HS-27A (cell line): ENCODE measurements around the gene HTR1E.
A peak's percentile ranks its signal among the peaks of the same experiment; 100 is the strongest.
"Not testable (repeated sequence)": the region's sequence is repeated elsewhere in the genome, so short reads cannot be mapped to it uniquely, and the experiment has no call there.

Source experiments
- DNase-seq: peaks from one replicate; pipeline ENCODE4 v3.0.0-alpha.2; 2012; ENCODE audit warnings: low read depth, missing footprints

Gene HTR1E

DNA sequence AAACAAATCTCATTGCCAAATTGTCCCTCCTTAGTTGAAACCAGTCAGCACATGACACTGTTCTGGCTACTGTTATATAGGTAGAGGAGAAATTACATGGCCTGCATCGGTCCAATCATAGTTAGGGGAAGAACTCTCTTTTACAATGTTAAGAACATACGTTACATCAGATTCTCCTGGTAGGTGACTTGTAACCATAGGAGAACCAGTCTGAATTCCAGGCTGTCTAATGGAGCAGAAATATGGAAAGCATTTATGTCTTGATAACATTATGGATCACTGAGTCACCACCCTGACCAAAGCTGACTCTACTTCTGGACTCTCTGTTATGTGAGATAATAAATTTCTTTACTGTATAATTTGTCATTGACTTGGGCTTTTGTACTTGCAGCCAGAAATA is 40.9 kb downstream of the HTR1E start:
- no peak for DNase-seq

DNA sequence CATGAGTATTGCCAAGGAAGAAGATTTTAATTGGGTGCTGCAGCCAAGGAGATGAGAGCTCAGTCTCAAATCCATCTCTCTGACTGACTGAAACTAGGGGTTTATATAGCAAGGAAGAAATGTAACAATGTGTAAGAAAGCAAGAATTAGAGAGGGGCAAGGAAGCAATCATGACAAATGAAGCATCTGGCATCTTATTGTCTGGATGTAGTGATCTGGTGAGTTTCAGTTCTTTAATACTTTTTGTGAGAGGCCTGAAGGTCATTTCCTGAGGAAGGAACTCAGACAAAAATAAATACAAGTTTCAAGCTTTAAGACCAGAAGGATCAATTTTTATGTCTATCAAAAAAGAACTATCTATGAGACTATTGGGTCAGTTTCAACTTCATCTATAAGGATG is 64.2 kb downstream of the HTR1E start:
- no peak for DNase-seq

DNA sequence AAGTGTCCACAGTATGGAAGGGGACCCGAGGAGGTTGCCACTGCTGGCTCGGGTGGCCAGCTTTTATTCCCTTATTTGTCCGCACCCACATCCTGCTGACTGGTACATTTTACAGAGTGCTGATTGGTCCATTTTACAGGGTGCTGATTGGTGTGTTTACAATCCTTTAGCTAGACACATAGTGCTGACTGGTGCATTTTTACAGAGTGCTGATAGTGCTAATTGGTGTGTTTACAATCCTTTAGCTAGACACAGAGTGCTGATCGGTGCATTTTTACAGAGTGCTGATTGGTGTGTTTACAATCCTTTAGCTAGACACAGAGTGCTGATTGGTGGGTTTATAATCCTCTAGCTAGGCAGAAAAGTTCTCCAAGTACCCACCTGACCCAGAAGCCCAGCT is 65.1 kb downstream of the HTR1E start:
- DNase-seq: not testable (repeated sequence)

DNA sequence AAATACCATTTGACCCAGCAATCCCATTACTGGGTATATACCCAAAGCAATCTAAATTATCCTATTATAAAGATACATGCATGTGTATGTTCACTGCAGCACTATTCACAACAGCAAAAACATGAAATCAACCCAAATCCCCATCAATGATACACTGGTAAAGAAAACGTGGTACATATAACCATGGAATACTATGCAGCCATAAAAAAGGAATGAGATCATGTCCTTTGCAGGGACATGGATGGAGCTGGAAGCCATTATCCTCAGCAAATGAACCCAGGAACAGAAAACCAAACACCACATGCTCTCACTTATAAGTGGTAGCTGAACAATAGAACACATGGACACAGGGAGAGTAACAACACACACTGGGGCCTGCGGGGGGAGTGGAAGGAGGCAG is 69.2 kb downstream of the HTR1E start:
- DNase-seq: not testable (repeated sequence)

DNA sequence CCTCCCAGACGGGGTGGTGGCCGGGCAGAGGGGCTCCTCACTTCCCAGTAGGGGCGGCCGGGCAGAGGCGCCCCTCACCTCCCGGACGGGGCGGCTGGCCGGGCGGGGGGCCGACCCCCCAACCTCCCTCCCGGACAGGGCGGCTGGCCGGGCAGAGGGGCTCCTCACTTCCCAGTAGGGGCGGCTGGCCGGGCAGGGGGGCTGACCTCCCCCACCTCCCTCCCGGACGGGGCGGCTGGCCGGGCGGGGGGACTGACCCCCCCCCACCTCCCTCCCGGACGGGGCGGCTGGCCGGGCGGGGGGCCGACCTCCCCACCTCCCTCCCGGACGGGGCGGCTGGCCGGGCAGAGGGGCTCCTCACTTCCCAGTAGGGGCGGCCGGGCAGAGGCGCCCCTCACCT is 72.3 kb downstream of the HTR1E start:
- not testable (repeated sequence) for DNase-seq

DNA sequence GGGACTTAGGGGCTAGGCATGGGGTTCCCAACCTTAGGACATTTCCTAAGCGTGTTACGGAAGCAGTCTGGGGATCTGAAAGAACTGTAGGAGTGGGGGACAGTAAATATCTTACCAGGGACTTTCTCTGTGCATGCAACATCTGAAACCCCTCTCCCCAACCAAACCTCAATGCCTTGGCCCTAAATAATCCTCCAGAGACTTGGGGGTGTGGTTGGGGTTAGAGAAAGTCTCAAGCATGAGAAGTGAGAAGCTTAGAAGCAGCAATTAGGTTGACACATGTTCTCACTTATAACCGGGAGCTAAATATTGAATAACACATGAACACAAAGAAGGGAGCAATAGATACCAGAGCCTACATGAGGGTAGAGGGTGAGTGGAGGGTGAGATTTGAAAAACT is 74.7 kb downstream of the HTR1E start:
- no peak for DNase-seq

DNA sequence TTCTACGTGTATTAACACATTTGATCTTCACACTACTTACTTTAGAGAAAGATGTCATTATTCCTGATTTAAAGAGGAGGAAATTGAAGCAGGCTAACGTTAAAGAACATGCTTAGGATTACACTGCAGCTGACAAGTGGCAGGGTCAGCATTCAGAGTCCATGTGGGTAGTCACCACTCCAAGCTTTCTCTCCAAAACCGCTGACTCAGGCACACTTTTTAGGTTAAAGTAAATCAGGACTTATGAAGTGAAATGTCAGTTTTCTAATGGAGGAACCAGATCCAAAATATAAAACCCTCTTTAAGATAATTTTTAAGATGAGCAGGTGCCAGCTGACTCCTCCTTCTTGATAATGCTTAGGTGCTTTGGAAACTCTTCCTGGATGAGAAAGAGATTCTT is 75.4 kb downstream of the HTR1E start:
- no peak for DNase-seq

DNA sequence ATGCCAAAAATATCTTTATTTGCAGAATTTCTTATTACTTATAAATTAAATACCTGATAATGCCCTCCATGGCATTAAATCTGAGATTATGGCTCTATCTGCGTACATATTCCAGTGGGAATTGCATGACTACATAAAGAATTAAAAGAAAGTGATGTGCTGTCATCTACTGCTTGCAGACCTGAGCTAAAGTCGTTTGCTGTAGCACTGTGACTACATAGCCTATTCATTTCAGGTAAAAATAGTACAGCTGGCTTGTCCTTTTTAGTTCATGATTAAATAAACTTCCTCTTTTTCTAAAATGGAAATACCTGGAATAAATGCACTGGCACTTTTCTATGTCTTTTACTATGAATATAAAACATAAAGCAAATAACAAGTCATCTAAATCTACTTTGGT is 79.4 kb downstream of the HTR1E start:
- DNase-seq: no peak

DNA sequence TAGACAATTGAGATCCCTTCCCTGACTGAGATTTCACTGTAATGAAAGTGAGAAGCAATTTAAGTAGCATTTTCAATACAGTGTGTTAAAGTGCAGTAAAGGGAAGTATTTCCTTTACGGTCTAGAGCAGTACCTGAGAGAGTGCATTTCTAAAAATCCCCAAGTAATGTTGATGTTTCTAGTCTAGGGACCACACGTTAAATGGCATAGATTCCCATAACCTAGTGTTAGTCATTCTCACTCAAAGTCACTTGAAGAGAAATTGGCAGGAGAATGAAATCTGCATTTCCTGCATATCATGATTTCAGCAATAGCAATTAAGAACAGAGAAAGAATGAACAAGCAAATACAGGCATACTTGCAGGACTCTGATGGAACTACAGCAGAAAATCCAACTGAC is 89.7 kb downstream of the HTR1E start:
- DNase-seq: no peak

DNA sequence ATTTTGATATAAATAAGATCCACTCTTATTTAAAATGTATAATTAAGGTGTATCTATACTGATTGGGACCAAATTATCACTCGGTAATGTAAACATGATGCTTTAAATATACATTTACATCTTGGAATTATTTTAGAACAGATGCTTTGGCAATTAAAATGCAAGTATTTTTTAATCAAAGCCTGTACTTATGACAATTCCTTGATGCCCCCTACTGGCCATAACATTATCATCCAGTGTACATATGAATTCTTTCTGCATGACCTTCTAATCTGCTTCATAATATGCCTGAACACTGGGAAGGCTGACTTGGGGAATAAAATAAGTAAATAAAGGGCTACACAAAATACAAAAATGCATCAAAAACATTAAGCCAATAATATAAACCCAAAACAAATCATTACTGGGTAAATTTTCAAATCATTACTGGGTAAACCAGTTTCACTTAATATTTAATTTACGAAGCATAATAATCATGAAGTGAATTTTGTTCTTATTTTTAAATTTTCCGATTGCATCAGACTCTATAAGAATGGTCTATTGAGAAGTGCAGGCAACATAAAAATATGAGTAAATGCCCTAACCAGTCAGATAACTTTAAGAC is 92.5 kb downstream of the HTR1E start:
- DNase-seq: peak; percentile 9

DNA sequence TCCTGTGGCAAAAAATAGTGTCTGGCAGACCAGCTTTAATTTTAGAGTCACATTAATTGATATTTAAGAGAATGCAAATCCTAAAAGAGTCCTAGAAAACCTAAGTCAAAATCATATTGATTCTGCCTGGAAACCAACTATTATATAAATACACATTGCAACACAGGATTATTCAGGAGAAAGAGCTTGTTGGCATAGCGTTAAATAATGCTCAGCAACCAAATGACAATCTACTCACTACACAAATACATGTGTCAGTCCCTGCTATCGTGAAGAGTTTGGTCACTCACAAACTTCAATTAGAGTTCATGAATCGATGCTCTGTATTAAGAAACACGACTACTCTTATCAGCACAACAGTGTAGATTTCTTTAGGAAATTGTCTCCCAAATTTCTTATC is 103.4 kb downstream of the HTR1E start:
- no peak for DNase-seq

DNA sequence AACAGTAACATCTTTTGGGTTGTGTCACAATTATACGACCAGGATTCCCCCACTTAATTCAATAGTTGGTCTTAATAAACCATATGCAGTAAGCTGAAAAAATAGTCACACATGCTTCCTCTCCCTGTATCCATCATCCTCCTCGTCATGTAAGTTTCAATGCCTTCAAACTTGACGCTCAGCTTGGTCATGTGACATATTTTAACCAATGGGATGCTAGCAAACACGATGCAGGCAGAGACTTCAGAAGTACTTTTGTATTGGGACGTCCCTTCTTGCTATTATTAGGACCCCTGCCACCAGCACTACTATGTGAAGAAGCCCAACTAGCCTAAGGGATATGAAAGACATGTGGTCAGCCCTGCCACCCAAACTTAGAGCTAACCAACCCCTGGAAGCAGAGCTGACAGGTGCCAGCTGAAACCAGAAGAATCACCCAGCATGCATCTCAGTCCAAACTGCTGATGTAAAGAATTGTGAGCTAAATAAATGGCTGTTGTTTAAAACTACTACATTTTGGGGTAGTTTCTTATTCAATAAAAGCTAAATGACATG is 108.3 kb downstream of the HTR1E start:
- DNase-seq: peak; percentile 11

DNA sequence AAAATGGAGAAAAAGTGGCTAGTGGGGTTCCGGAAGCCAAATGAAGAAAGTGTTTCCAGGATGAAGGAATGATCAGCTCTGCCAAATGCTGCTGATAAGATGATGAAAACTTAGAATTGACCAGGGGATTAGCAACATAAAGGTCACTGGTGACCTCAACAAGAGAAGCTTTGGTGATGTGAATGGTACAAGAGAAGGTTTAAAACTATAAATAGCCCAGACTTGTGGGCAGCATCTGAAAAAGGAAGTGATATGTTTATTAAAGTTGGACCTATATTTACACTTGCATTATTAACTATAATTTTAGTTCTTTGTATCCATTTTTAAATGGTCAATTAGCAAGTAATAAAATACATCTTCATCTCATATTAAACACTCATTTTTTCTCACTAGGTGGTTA is 112.5 kb downstream of the HTR1E start:
- DNase-seq: no peak

DNA sequence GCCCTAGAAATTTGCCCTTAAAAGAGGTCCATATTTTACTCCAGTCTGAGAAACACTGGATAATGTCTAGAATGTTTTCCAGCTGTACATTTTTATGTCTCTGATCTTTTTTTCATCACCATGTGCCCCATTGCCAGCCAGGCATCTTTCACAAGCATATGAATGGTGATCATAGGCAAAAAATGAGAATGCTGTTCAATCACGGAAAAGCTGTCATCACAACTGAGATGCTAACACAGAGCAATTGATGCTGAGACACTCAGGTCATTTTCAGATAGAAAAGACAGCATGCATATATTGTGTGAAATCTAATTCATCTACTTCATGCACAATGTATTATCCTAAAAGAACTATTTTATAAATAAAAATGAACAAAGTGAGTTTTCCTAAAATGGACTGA is 116.0 kb downstream of the HTR1E start:
- DNase-seq: no peak

DNA sequence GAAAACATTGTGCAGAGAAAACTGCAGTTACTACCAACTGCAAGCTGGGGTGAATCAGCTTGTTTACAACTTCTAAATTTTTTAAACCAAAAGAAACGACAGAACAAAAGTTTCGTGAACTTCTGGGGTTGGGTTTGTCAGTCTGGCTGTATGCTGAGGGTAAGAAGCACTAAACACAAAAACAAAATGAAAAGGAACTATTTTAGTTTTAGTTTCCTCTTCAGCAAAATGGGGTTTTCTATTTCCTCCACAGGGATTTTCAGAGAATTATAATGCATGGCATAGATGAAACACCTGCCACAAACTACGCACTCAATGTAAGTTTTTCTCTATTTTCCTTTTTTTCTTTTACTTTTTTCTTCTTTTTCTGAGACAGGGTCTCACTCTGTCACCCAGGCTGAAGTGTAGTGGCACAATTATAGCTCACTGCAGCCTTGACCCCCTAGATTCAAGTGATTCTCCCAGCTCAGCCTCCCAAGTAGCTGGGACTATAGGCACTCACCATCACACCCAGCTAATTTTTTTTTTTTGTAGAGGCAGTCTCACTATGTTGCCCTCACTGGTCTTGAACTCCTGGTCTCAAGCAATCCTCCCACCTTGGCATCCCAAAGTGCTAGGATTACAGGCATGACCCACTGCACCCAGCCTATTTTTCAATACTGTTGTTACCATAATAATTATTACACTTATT is 117.0 kb downstream of the HTR1E start:
- no peak for DNase-seq

DNA sequence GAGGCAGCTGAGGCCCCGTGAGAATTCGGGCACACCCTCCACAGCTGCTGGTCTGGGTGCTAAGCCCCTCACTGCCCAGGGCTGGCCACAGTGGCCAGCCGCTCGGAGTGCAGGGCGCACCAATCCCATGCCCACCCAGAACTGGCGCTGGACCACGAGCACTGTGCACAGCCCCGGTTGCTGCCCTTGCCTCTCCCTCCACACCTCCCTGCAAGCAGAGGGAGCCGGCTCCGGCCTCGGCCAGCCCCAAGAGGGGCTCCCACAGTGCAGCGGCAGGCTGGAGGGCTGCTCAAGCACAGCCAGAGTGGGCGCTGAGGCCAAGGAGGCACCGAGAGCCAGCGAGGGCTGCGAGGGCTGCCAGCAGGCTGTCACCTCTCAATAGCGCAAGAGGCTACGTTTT is 122.6 kb downstream of the HTR1E start:
- no peak for DNase-seq

DNA sequence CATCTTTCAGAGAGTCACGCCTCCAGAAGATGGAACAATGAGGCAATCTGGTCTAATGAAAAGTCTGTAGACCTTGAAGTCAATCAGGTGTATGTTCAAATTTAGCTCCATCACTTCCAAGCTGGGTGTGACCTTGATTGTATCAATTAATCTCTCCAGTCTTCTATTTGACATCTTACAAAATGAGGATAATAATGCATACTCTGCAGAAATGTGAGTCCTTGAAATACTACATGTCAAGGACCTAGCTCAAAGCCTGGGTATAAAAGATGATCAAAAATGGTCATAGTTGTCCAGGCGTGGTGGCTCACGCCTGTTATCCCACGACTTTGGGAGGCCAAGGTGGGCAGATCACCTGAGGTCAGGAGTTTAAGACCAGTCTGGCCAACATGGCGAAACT is 127.8 kb downstream of the HTR1E start:
- no peak for DNase-seq
